ENCODE results near the gene PDP2.

The PDP2 gene

GRCh38 chr16:66926961-66927436, 46.7 kb downstream of the PDP2 start:
- DNase-seq (ENCODE audit: low read depth in 2 of 2), result peak; percentile 86 to 88
- TF ChIP-seq, protein P1, sequence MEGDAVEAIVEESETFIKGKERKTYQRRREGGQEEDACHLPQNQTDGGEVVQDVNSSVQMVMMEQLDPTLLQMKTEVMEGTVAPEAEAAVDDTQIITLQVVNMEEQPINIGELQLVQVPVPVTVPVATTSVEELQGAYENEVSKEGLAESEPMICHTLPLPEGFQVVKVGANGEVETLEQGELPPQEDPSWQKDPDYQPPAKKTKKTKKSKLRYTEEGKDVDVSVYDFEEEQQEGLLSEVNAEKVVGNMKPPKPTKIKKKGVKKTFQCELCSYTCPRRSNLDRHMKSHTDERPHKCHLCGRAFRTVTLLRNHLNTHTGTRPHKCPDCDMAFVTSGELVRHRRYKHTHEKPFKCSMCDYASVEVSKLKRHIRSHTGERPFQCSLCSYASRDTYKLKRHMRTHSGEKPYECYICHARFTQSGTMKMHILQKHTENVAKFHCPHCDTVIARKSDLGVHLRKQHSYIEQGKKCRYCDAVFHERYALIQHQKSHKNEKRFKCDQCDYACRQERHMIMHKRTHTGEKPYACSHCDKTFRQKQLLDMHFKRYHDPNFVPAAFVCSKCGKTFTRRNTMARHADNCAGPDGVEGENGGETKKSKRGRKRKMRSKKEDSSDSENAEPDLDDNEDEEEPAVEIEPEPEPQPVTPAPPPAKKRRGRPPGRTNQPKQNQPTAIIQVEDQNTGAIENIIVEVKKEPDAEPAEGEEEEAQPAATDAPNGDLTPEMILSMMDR (IDR thresholded peaks at IDR 0.05; ENCODE audit: low read depth, low read length), result no peak
- H3K4me3 ChIP-seq (replicated peaks in 1 of 2; ENCODE audit: low read depth in 2 of 2, low read length in 2 of 2), result no peak overlapping the region

DNA sequence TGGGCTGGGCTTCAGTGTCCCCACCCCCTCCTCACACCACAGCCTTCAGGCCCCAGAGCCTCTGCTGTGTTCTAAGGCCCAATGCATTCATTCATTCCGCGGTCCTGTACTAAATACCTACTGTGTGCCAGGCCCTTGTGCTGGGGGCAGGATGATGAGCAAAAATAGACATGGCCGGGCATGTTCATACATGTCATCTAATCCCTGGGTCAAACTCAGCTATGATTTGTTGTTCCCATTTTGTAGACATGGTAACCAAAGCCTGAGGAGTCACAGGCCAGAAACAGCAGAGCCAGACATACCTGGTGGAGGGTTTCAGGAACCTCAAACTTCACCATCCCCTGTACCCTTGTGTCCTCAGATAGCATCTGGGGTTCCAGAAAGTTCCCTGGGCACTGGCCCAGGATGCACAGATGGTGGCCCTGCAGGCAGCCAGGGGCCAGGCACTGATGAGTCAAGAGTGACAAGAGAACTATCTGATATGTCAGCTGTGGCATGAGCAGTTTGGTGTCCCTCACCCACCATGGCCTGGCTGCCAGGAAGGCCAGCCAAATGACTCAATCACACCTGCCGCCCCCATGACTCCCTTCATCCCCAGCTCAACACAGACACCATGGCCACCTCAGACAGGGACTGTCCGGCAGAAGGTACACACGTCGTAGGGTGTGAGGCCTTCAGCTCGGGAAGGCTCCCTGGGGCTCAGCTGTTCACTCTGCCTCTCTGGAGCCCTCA, 47.8 kb downstream of the PDP2 start:
- H3K4me3 ChIP-seq (replicated peaks in 1 of 2; ENCODE audit: low read depth in 2 of 2, low read length in 2 of 2), result no peak overlapping the region
- TF ChIP-seq, protein P1 (IDR thresholded peaks at IDR 0.05; ENCODE audit: low read depth, low read length), result no peak
- DNase-seq (ENCODE audit: low read depth in 2 of 2), result peak in 1 of 2 donors; percentile 31

DNA sequence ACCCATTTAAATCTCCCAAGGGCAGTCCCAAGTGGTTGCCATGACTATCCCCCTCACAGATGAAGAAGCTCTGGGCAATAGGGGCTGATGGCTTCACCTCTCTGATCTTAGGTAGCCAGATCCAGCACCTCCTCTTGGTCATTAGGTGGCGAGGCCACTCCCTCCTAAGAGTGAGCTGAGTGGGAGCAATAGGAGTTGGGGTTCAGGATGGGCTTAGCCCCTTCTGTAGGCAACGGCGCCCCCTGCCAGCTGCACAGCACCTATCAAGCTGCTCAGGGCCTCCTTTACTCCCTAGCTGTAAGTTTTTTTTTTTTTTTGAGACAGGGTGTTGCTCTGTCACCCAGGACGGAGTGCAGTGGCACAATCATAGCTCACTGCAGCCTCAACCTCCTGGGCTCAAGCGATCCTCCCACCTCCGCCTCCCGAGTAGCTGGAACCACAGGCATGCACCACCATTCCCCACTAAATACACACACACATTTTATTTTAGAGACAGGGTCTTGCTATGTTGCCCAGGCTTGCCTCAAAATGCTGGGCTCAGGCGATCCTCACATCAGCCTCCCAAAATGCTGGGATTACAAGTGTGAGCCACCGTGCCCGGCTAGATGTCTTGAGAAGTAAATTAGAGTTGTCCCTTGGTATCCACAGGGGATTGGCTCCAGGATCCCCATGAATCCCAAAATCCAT, 48.5 kb downstream of the PDP2 start:
- no peak overlapping the region for H3K4me3 ChIP-seq (replicated peaks in 1 of 2; ENCODE audit: low read depth in 2 of 2, low read length in 2 of 2)
- TF ChIP-seq, protein P1 (IDR thresholded peaks at IDR 0.05; ENCODE audit: low read depth, low read length), result peak; percentile 56
- peak; percentile 43 to 46 for DNase-seq (ENCODE audit: low read depth in 2 of 2)

DNA sequence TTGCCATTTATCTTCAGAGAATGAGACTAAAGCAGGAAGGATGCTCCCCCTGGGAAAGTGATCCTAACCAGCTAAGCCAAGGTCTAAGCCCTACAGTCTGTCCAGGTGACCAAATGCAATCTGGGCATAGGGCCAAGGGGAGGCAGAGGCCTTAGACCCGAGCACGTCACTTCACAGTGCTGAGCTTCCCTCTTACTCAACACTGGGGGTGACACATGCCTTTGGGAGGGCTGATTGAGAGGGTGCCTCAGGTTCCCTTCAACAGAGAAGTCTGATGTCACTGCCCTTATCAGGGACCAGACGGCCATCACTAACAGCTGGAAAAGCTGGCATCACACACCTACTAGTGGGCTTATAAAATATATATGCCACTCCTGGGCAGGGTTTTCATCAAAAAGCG, 49.9 kb downstream of the PDP2 start:
- H3K4me3 ChIP-seq (replicated peaks in 1 of 2; ENCODE audit: low read depth in 2 of 2, low read length in 2 of 2), result no peak overlapping the region
- TF ChIP-seq, protein P1 (IDR thresholded peaks at IDR 0.05; ENCODE audit: low read depth, low read length), result no peak
- peak; percentile 54 to 81 for DNase-seq (ENCODE audit: low read depth in 2 of 2)

- H3K4me3 ChIP-seq (replicated peaks in 1 of 2; ENCODE audit: low read depth in 2 of 2, low read length in 2 of 2), result no peak overlapping the region
- TF ChIP-seq, protein P1 (IDR thresholded peaks at IDR 0.05; ENCODE audit: low read depth, low read length), result no peak
These were observed 51.4 kb downstream of the PDP2 start for GRCh38 chr16:66931665-66932064.

DNA sequence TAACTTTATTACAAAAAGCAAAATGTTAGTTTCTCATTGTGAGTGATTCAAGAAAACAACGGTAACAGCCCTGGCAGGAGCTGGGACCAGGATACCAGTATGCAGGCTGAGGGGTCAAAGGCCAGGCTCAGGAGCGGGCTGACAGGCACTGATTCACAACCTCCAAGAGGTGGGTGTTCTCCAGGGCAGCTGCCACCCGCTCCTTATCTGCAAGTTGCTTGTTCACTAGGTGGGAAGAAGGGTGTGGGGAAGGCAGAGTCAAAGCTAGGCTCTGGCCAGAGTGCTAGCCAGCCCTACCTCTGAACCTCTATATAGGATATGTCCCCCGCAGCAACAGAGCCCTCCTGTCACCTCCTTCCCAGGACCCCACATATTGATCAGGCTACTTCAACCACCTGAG, 51.8 kb downstream of the PDP2 start:
- no peak for DNase-seq (ENCODE audit: low read depth in 2 of 2)
- TF ChIP-seq, protein P1 (IDR thresholded peaks at IDR 0.05; ENCODE audit: low read depth, low read length), result no peak
- H3K4me3 ChIP-seq (replicated peaks in 1 of 2; ENCODE audit: low read depth in 2 of 2, low read length in 2 of 2), result no peak overlapping the region

More at GRCh38 chr16:66931665-66932064, 51.4 kb downstream of the PDP2 start:
- no peak for DNase-seq (ENCODE audit: low read depth in 2 of 2)

Data from cardiac fibroblast (primary cell).